ENCODE results near the gene SLC35F1. TPM values are rescaled to one million over a fixed set of nuclear protein-coding genes. Genes with fewer than 3 reads are reported as not detected.
"Not testable (repeated sequence)": the region's sequence is repeated elsewhere in the genome, so short reads cannot be mapped to it uniquely, and the experiment has no call there.

Gene SLC35F1
- total RNA-seq (under 1 TPM in 3 of 4 donors, not detected in 1; 0.12 to 0.32 (median 0.17) TPM), polyA plus RNA-seq (under 1 TPM; 0.04 to 0.18 (median 0.05) TPM)
- long read RNA-seq, donor 1: 0 reads
- long read RNA-seq, donor 2: 0 reads

DNA sequence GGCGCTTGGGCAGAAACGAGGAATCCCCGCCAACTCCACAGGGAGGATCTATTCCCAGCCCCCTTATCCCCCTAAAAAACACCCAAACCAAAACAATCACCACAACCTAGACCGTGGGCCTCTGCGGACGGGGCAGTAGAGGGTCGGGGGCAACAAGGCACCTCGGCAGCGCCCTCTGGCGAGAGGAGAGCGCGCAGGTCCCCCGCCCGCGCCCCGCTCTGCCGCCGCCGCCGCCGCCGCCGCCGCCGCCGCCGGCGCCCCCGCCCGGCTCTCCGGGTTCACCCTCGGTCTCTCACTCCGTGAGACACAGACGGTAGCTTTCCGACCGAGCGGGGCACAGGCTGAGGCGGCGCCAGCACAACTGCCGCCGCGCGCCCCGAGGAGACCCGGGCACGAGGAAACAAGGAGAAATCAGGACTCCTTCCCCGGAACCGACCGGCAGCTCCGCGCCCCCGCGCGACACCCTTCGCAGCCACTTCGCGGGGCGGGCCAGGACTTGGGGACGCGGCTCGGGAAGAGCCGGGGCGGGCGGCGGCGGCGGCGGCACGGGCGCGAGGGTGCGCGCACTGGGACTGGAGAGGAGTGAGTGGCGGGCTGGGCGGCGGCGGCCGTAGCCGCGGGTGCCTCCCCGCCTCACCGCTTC lies at the start of gene SLC35F1:
SLC35F1 (plus strand) TSS at position 307 of the 643 bp plus-strand sequence.
- Histone ChIP-seq H3K27ac (no peak within 1 kb of the TSS), H3K9me3 (no peaks in the 10 kb centered on the region), H3K4me3 (peak within 1 kb of the TSS; percentile 73), H3K27me3 (ENCODE audit: insufficient read depth in 3 of 3, low read length in 2 of 3) (peaks cover 4 to 63% (median 13%) of the 10 kb centered on the region in 3 donors), H3K36me3 (ENCODE audit: insufficient read depth in 1 of 2, low read depth in 1 of 2) (no peaks in the 10 kb centered on the region), H3K4me1 (peaks cover 6% of the 10 kb centered on the region)
- DNase-seq (peak; percentile 25 to 58), ATAC-seq (peak; percentile 47 to 84 (median 72))
- WGBS, 3 donors: 0 to 1% (median 1%) methylated on average over 10 to 82 of the region's 82 CpGs
- intact Hi-C loops (cut with DNase I): no loop called here
- TF ChIP-seq, protein P1, sequence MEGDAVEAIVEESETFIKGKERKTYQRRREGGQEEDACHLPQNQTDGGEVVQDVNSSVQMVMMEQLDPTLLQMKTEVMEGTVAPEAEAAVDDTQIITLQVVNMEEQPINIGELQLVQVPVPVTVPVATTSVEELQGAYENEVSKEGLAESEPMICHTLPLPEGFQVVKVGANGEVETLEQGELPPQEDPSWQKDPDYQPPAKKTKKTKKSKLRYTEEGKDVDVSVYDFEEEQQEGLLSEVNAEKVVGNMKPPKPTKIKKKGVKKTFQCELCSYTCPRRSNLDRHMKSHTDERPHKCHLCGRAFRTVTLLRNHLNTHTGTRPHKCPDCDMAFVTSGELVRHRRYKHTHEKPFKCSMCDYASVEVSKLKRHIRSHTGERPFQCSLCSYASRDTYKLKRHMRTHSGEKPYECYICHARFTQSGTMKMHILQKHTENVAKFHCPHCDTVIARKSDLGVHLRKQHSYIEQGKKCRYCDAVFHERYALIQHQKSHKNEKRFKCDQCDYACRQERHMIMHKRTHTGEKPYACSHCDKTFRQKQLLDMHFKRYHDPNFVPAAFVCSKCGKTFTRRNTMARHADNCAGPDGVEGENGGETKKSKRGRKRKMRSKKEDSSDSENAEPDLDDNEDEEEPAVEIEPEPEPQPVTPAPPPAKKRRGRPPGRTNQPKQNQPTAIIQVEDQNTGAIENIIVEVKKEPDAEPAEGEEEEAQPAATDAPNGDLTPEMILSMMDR (IDR thresholded peaks at IDR 0.05): peak; percentile 39

GRCh38 chr6:117858601-117859000 lies 48.5 kb upstream of the SLC35F1 start:
- H3K36me3 ChIP-seq (ENCODE audit: insufficient read depth in 1 of 2, low read depth in 1 of 2); H3K4me3 ChIP-seq; H3K9me3 ChIP-seq; H3K27ac ChIP-seq; H3K4me1 ChIP-seq; intact Hi-C loops (cut with DNase I); DNase-seq; ATAC-seq; H3K27me3 ChIP-seq (ENCODE audit: insufficient read depth in 3 of 3, low read length in 2 of 3): not testable (repeated sequence)
- WGBS, 3 donors: 59 to 71% (median 67%) methylated on average over 2 of the region's 2 CpGs

GRCh38 chr6:117861545-117861944 lies 45.5 kb upstream of the SLC35F1 start:
- Histone ChIP-seq H3K4me3 (no peak overlapping the region), H3K36me3 (ENCODE audit: insufficient read depth in 1 of 2, low read depth in 1 of 2) (no peaks in the 10 kb centered on the region), H3K4me1 (no peaks in the 10 kb centered on the region), H3K27me3 (ENCODE audit: insufficient read depth in 3 of 3, low read length in 2 of 3) (no peaks in the 10 kb centered on the region), H3K27ac (no peak overlapping the region), H3K9me3 (no peaks in the 10 kb centered on the region)
- ATAC-seq (no peak), DNase-seq (no peak)
- WGBS, 3 donors: 91 to 93% (median 91%) methylated on average over 3 of the region's 3 CpGs
- TF ChIP-seq, protein P1 (IDR thresholded peaks at IDR 0.05): no peak
- intact Hi-C loops (cut with DNase I): no loop called here

DNA sequence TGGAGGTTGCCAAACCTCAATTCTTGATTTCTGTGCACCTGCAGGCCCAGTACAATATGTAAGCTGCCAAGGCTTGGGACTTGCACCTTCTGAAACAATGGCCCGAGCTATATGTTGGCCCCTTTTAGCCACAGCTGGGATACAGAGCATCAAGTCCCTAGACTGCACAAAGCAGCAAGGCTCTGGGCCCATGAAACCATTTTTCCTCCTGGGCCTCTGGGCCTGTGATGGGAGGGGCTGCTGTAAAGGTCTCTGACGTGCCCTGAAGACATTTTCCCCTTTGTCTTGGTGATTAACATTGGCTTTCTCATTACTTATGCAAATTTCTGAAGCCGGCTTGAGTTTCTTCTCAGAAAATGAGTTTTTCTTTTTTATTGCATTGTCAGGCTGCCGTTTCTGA lies 40.5 kb upstream of the SLC35F1 start:
- no peaks in the 10 kb centered on the region for H3K27me3 ChIP-seq (ENCODE audit: insufficient read depth in 3 of 3, low read length in 2 of 3)
- no peaks in the 10 kb centered on the region for H3K4me1 ChIP-seq
- intact Hi-C loops (cut with DNase I): no loop called here
- 50 to 60% (median 60%) methylated on average over 4 of the region's 4 CpGs for WGBS, 3 donors
- ATAC-seq (no peak), DNase-seq (no peak)
- no peak overlapping the region for H3K27ac ChIP-seq
- H3K36me3 ChIP-seq (ENCODE audit: insufficient read depth in 1 of 2, low read depth in 1 of 2): no peaks in the 10 kb centered on the region
- H3K4me3 ChIP-seq: no peak overlapping the region
- H3K9me3 ChIP-seq: no peaks in the 10 kb centered on the region
- TF ChIP-seq, protein P1 (IDR thresholded peaks at IDR 0.05): no peak

DNA sequence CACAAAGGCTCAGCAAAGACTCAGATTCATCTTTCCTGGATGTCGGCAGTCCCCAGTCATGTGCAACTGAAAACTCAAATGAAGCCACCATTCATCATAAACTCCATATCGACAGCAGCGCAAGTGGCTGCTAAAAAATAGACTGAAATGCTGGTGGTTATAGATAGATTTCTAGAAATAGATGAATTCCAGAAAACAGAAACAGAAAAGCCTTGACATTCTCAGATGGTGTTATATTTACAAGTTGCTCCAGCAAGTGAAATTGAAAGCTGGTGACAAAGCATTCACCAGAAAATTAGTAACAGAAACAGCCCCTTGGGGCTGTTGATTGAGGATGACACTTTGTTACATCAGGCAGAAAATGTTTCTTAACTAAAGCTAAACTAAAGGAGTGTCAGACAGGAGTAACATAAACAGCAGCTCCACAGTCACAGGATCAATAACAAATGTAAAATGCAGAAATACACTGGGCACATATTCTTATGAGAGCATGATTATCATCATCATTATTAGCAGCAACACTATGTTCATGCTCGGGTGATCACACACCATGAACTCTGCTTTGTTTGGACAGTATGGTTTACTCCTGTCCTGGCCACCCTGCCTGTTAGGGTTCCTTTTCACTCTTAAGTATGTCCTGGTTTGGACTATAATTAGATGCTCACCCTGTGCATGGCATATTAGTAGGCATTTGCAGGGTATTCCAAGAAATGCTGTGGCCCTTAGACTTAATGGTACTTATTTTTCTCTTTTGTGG lies 36.4 kb upstream of the SLC35F1 start:
- ATAC-seq: no peak
- H3K36me3 ChIP-seq (ENCODE audit: insufficient read depth in 1 of 2, low read depth in 1 of 2): no peaks in the 10 kb centered on the region
- DNase-seq: no peak
- H3K27ac ChIP-seq: no peak overlapping the region
- intact Hi-C loops (cut with DNase I): no loop called here
- TF ChIP-seq, protein P1 (IDR thresholded peaks at IDR 0.05): no peak
- H3K9me3 ChIP-seq: no peaks in the 10 kb centered on the region
- WGBS, 3 donors: 83 to 88% (median 88%) methylated on average over 4 of the region's 4 CpGs
- no peaks in the 10 kb centered on the region for H3K4me1 ChIP-seq
- H3K27me3 ChIP-seq (ENCODE audit: insufficient read depth in 3 of 3, low read length in 2 of 3): no peaks in the 10 kb centered on the region
- H3K4me3 ChIP-seq: no peak overlapping the region
